ENCODE measurements around the gene ZFPM1. TPM values are rescaled to one million over a fixed set of nuclear protein-coding genes. Genes with fewer than 3 reads are reported as not detected.

ZFPM1 gene
- total RNA-seq, 6 experiments from 2014 or later: 4.5 to 6.4 (median 5.1) TPM

DNA sequence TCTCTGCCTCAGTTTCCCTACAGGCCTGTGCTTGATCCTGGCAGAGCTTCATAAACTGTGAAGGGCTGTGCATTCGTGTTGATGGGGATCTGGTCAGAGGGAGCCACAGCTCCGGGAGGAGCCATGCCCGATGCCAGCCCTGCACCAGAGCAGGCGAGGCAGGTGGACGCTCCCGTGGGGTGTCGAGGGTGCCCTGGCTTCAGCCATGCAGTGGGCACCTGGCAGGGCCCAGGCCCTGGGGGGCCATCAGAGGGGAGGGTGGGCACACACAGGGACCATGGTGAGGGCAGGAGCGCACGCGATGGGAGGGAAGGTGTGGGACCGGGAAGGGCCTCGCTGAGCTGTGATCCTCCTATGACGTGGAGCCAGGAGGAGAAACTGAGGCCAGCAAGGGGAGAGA lies 22.0 kb downstream of the ZFPM1 start:
- TF ChIP-seq, protein P1, sequence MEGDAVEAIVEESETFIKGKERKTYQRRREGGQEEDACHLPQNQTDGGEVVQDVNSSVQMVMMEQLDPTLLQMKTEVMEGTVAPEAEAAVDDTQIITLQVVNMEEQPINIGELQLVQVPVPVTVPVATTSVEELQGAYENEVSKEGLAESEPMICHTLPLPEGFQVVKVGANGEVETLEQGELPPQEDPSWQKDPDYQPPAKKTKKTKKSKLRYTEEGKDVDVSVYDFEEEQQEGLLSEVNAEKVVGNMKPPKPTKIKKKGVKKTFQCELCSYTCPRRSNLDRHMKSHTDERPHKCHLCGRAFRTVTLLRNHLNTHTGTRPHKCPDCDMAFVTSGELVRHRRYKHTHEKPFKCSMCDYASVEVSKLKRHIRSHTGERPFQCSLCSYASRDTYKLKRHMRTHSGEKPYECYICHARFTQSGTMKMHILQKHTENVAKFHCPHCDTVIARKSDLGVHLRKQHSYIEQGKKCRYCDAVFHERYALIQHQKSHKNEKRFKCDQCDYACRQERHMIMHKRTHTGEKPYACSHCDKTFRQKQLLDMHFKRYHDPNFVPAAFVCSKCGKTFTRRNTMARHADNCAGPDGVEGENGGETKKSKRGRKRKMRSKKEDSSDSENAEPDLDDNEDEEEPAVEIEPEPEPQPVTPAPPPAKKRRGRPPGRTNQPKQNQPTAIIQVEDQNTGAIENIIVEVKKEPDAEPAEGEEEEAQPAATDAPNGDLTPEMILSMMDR (IDR thresholded peaks at IDR 0.05): no peak
- Mint-ChIP-seq H3K27ac (no peak overlapping the region), H3K9me3 (no peaks in the 10 kb centered on the region), H3K36me3 (ENCODE audit: low read depth) (no peaks in the 10 kb centered on the region), H3K4me1 (ENCODE audit: low read depth) (no peaks in the 10 kb centered on the region), H3K27me3 (ENCODE audit: insufficient read depth) (no peaks in the 10 kb centered on the region), H3K4me3 (no peak overlapping the region)
- DNase-seq: no peak

- no peaks in the 10 kb centered on the region for H3K27me3 Mint-ChIP-seq (ENCODE audit: insufficient read depth)
- no peaks in the 10 kb centered on the region for H3K9me3 Mint-ChIP-seq
- no peak for DNase-seq
- TF ChIP-seq, protein P1 (IDR thresholded peaks at IDR 0.05): no peak
- H3K4me1 Mint-ChIP-seq (ENCODE audit: low read depth): no peaks in the 10 kb centered on the region
- H3K4me3 Mint-ChIP-seq: no peak overlapping the region
- H3K27ac Mint-ChIP-seq: no peak overlapping the region
- no peaks in the 10 kb centered on the region for H3K36me3 Mint-ChIP-seq (ENCODE audit: low read depth)
These were observed 23.1 kb downstream of the ZFPM1 start for GRCh38 chr16:88476203-88476602.

- Mint-ChIP-seq H3K4me1 (ENCODE audit: low read depth) (no peaks in the 10 kb centered on the region), H3K9me3 (no peaks in the 10 kb centered on the region), H3K27me3 (ENCODE audit: insufficient read depth) (no peaks in the 10 kb centered on the region), H3K4me3 (no peak overlapping the region), H3K27ac (no peak overlapping the region), H3K36me3 (ENCODE audit: low read depth) (no peaks in the 10 kb centered on the region)
- DNase-seq: no peak
- TF ChIP-seq, protein P1 (IDR thresholded peaks at IDR 0.05): no peak
These were observed 23.8 kb downstream of the ZFPM1 start for GRCh38 chr16:88476817-88477397.

- DNase-seq: no peak
These were observed 24.8 kb downstream of the ZFPM1 start for GRCh38 chr16:88477631-88478519.

GRCh38 chr16:88478889-88479792 lies 26.1 kb downstream of the ZFPM1 start:
- H3K27ac Mint-ChIP-seq: no peak overlapping the region
- TF ChIP-seq, protein P1 (IDR thresholded peaks at IDR 0.05): no peak
- H3K4me3 Mint-ChIP-seq: no peak overlapping the region
- H3K27me3 Mint-ChIP-seq (ENCODE audit: insufficient read depth): no peaks in the 10 kb centered on the region
- H3K9me3 Mint-ChIP-seq: no peaks in the 10 kb centered on the region
- H3K36me3 Mint-ChIP-seq (ENCODE audit: low read depth): no peaks in the 10 kb centered on the region
- H3K4me1 Mint-ChIP-seq (ENCODE audit: low read depth): no peaks in the 10 kb centered on the region
- DNase-seq: no peak

More at GRCh38 chr16:88477631-88478519, 24.8 kb downstream of the ZFPM1 start:
- Mint-ChIP-seq H3K4me1 (ENCODE audit: low read depth) (no peaks in the 10 kb centered on the region), H3K27me3 (ENCODE audit: insufficient read depth) (no peaks in the 10 kb centered on the region), H3K4me3 (no peak overlapping the region), H3K36me3 (ENCODE audit: low read depth) (no peaks in the 10 kb centered on the region), H3K27ac (no peak overlapping the region), H3K9me3 (no peaks in the 10 kb centered on the region)
- TF ChIP-seq, protein P1 (IDR thresholded peaks at IDR 0.05): no peak
